ENCODE data around the gene HCCS. TPM values are rescaled to one million over a fixed set of nuclear protein-coding genes. Genes with fewer than 3 reads are reported as not detected.

HCCS gene
- total and polyA plus RNA-seq, 2 donors (not counting 3 experiments of a cell fraction or from before 2014, with no cell fraction given): 16.9 to 39.3 TPM

DNA sequence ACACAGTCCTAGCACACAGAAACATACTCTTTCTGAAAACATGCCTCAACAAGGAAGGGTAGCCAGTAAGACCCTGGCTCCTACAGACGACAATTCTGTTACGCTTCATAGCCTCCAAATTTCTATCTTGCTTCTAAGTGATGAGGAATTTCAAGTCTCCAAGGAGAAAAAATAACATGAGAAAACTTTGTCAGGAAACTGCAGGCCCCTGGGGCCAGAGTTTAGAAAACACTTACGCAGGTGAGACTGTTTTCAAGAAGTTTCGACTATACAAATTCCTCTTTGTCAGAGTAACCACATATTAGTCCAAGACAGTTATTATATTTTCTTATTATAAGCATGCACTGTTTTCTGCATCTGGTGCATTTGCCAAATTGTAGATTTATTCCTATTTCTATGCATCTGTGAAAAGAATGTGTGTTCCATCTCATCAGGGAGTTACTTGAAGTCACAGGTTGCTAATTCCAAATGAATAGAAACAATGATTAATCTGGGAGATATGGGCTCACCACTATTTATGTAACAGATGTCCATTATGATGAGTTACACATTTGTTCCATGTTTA is 30.3 kb upstream of the HCCS start:
- Histone ChIP-seq H3K4me1 (ENCODE audit: control insufficient read depth, extremely low read depth, insufficient read depth, low read length) (no peaks in the 10 kb centered on the region), H3K9ac (replicated peaks; ENCODE audit: extremely low read depth, insufficient read depth, low read length) (no peak overlapping the region), H2AFZ (ENCODE audit: low read depth, low read length) (no peak overlapping the region), H3K79me2 (ENCODE audit: control insufficient read depth, insufficient read depth, low read length) (no peaks in the 10 kb centered on the region), H3K4me2 (ENCODE audit: insufficient read depth, low read length) (no peak overlapping the region), H3K27me3 (ENCODE audit: control insufficient read depth in 2 of 2, insufficient read depth in 2 of 2, low read length in 2 of 2) (no peaks in the 10 kb centered on the region), H3K27ac (ENCODE audit: insufficient read depth, low read depth, low read length) (no peak overlapping the region), H3K36me3 (ENCODE audit: control insufficient read depth in 2 of 2, extremely low read depth in 1 of 2, insufficient read depth in 2 of 2, low read length in 2 of 2) (no peaks in the 10 kb centered on the region), H3K9me1 (replicated peaks; ENCODE audit: control insufficient read depth, extremely low read depth, insufficient read depth, low read length) (no peaks in the 10 kb centered on the region), H4K20me1 (replicated peaks; ENCODE audit: control insufficient read depth, extremely low read depth, insufficient read depth, low read length) (no peaks in the 10 kb centered on the region), H3K9me3 (replicated peaks; ENCODE audit: control insufficient read depth, insufficient read depth, low read length) (no peaks in the 10 kb centered on the region), H3K4me3 (replicated peaks in 1 of 3; ENCODE audit: insufficient read depth in 1 of 3, low read depth in 1 of 3, low read length in 3 of 3) (no peak overlapping the region)
- FAIRE-seq (no peak), DNase-seq (ENCODE audit: low read depth, low spot score) (no peak)
- dilution Hi-C loops (cut with MboI; ENCODE audit: extremely low pct_ligation_motif_present, low sequenced_read_pairs): no loop called here
- no TSS peak for BruUV-seq (replicated peaks)
- ChIA-PET CTCF (no interaction called here), POLR2A (no interaction called here)
- TF ChIP-seq POLR2A (IDR thresholded peaks at IDR 0.05; ENCODE audit: low read depth, low read length): no peak
- TF ChIP-seq EZH2 (IDR thresholded peaks at IDR 0.05; ENCODE audit: borderline replicate concordance, low read depth, low read length, severe bottlenecking): no peak
- TF ChIP-seq FOS (IDR thresholded peaks at IDR 0.05; ENCODE audit: borderline replicate concordance, insufficient read depth, low read length): no peak
- TF ChIP-seq GATA2 (IDR thresholded peaks at IDR 0.05; ENCODE audit: insufficient read depth, insufficient read length, low read depth, low read length): no peak
- TF ChIP-seq, protein P1, sequence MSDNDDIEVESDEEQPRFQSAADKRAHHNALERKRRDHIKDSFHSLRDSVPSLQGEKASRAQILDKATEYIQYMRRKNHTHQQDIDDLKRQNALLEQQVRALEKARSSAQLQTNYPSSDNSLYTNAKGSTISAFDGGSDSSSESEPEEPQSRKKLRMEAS (IDR thresholded peaks at IDR 0.05; ENCODE audit: insufficient read depth, insufficient read length): no peak
- TF ChIP-seq MYC (IDR thresholded peaks at IDR 0.05; ENCODE audit: low read depth, low read length): no peak
- TF ChIP-seq POLR2AphosphoS5 (IDR thresholded peaks at IDR 0.05; ENCODE audit: insufficient read depth, low read depth, low read length): no peak
- TF ChIP-seq JUN (IDR thresholded peaks at IDR 0.05; ENCODE audit: borderline replicate concordance, insufficient read depth, insufficient read length, low read depth): no peak
- TF ChIP-seq, protein P2, sequence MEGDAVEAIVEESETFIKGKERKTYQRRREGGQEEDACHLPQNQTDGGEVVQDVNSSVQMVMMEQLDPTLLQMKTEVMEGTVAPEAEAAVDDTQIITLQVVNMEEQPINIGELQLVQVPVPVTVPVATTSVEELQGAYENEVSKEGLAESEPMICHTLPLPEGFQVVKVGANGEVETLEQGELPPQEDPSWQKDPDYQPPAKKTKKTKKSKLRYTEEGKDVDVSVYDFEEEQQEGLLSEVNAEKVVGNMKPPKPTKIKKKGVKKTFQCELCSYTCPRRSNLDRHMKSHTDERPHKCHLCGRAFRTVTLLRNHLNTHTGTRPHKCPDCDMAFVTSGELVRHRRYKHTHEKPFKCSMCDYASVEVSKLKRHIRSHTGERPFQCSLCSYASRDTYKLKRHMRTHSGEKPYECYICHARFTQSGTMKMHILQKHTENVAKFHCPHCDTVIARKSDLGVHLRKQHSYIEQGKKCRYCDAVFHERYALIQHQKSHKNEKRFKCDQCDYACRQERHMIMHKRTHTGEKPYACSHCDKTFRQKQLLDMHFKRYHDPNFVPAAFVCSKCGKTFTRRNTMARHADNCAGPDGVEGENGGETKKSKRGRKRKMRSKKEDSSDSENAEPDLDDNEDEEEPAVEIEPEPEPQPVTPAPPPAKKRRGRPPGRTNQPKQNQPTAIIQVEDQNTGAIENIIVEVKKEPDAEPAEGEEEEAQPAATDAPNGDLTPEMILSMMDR (IDR thresholded peaks at IDR 0.05; ENCODE audit: extremely low read depth in 1 of 2, insufficient read depth in 1 of 2, low read depth in 1 of 2, low read length in 2 of 2): no peak
- intact Hi-C loops (cut with micrococcal nuclease): no loop called here

Measured in endothelial cell of umbilical vein (primary cell).